Glutamatergic neuron (in vitro differentiated cells): ENCODE measurements around the gene STAT4. TPM values are rescaled to one million over a fixed set of nuclear protein-coding genes. Genes with fewer than 3 reads are reported as not detected.

Experiments used
- DNase-seq: peaks from one replicate; pipeline ENCODE4 v3.0.0; 2022
- H3K27ac Mint-ChIP-seq: one replicate; pipeline ENCODE4 v1.8.0; 2020; ENCODE audit warnings: mild to moderate bottlenecking, mixed read lengths, inconsistent platforms; ENCODE audit not compliant: unreplicated experiment
- H3K27me3 Mint-ChIP-seq: one replicate; pipeline ENCODE4 v1.8.0; 2020; ENCODE audit warnings: mild to moderate bottlenecking, moderate library complexity, mixed read lengths, inconsistent platforms; ENCODE audit not compliant: unreplicated experiment
- H3K36me3 Mint-ChIP-seq: one replicate; pipeline ENCODE4 v1.8.0; 2020; ENCODE audit warnings: mild to moderate bottlenecking, mixed read lengths, inconsistent platforms; ENCODE audit not compliant: unreplicated experiment
- H3K4me1 Mint-ChIP-seq: one replicate; pipeline ENCODE4 v1.8.0; 2020; ENCODE audit warnings: mild to moderate bottlenecking, low read depth, mixed read lengths, inconsistent platforms; ENCODE audit not compliant: unreplicated experiment
- H3K4me3 Mint-ChIP-seq: one replicate; pipeline ENCODE4 v1.8.0; 2020; ENCODE audit warnings: mild to moderate bottlenecking, mixed read lengths, inconsistent platforms; ENCODE audit not compliant: unreplicated experiment
- H3K9me3 Mint-ChIP-seq: one replicate; pipeline ENCODE4 v1.8.0; 2020; ENCODE audit warnings: mild to moderate bottlenecking, moderate library complexity, mixed read lengths, inconsistent platforms; ENCODE audit not compliant: unreplicated experiment
- CTCF ChIP-seq: fragments of 200-600 bp; sonication (generic); IDR thresholded peaks from one replicate; pipeline ENCODE4 v1.5.0; 2021; ENCODE audit not compliant: partially characterized antibody, unreplicated experiment
- total RNA-seq: library from RNA; stranded (reverse); fragmentation: NEBNext Ultra II Directional; extraction: Animal tissue kit (Norgen Biotek cat#: 25700); gene quantifications from one replicate; pipeline ENCODE4 v1.2.1, GENCODE V29; 2021; ENCODE audit not compliant: unreplicated experiment

Gene STAT4
- total RNA-seq, 1 donor from 2014 or later = 0.74 TPM

- no peak overlapping the region for H3K4me3 Mint-ChIP-seq
- H3K36me3 Mint-ChIP-seq = no peaks in the 10 kb centered on the region
- TF ChIP-seq CTCF = no peak
- H3K27ac Mint-ChIP-seq = no peak overlapping the region
- no peak for DNase-seq
- no peaks in the 10 kb centered on the region for H3K4me1 Mint-ChIP-seq
- no peaks in the 10 kb centered on the region for H3K27me3 Mint-ChIP-seq
- H3K9me3 Mint-ChIP-seq = no peaks in the 10 kb centered on the region
Measured at GRCh38 chr2:191195021-191195420, 44.2 kb upstream of the STAT4 start.

- peaks cover 1% of the 10 kb centered on the region for H3K27me3 Mint-ChIP-seq
- H3K36me3 Mint-ChIP-seq = no peaks in the 10 kb centered on the region
- no peak overlapping the region for H3K27ac Mint-ChIP-seq
- H3K4me1 Mint-ChIP-seq = no peaks in the 10 kb centered on the region
- peaks cover 2% of the 10 kb centered on the region for H3K9me3 Mint-ChIP-seq
- H3K4me3 Mint-ChIP-seq = no peak overlapping the region
- TF ChIP-seq CTCF = no peak
- no peak for DNase-seq
Measured at GRCh38 chr2:191190861-191191552, 40.2 kb upstream of the STAT4 start.

GRCh38 chr2:191190435-191190834 is 39.6 kb upstream of the STAT4 start:
- Mint-ChIP-seq H3K27me3 (peaks cover 1% of the 10 kb centered on the region), H3K9me3 (peaks cover 2% of the 10 kb centered on the region), H3K36me3 (no peaks in the 10 kb centered on the region), H3K27ac (no peak overlapping the region), H3K4me3 (no peak overlapping the region), H3K4me1 (no peaks in the 10 kb centered on the region)
- no peak for TF ChIP-seq CTCF
- no peak for DNase-seq

- no peaks in the 10 kb centered on the region for H3K36me3 Mint-ChIP-seq
- no peak overlapping the region for H3K4me3 Mint-ChIP-seq
- DNase-seq = no peak
- TF ChIP-seq CTCF = no peak
- peaks cover 1% of the 10 kb centered on the region for H3K27me3 Mint-ChIP-seq
- H3K4me1 Mint-ChIP-seq = peaks cover 1% of the 10 kb centered on the region
- no peak overlapping the region for H3K27ac Mint-ChIP-seq
- peaks cover 2% of the 10 kb centered on the region for H3K9me3 Mint-ChIP-seq
Measured at GRCh38 chr2:191189112-191189635, 38.4 kb upstream of the STAT4 start.

GRCh38 chr2:191188550-191189093 is 37.8 kb upstream of the STAT4 start:
- Mint-ChIP-seq H3K4me1 (peaks cover 1% of the 10 kb centered on the region), H3K4me3 (no peak overlapping the region), H3K27ac (no peak overlapping the region), H3K27me3 (peaks cover 1% of the 10 kb centered on the region), H3K36me3 (no peaks in the 10 kb centered on the region), H3K9me3 (peaks cover 2% of the 10 kb centered on the region)
- TF ChIP-seq CTCF = no peak
- DNase-seq = no peak
